ENCODE results near the gene SYT14. TPM values are rescaled to one million over a fixed set of nuclear protein-coding genes. Genes with fewer than 3 reads are reported as not detected.

SYT14 gene
- total and polyA plus RNA-seq, 7 donors: under 0.01 to 0.71 (median 0.22) TPM; not detected in 1

DNA sequence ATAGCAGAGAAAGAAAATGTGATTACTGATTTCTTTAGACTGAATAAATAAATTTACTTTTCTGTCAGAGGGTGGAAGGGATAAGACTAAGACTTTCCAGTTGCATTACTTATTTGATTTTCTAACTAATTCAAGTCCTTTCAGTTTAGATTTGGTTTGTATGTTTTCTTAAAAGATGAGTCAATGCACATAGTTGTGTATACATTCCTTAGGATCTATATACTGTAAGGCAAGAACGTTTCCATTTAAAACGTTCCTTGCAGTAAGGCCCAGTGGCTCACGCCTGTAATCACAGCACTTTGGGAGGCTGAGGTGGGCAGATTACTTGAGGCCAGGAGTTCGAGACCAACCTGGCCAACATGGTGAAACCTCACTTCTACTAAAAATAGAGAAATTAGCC, 280.0 kb downstream of the SYT14 start:
- Histone ChIP-seq H3K27ac (no peak overlapping the region), H3K4me3 (no peak overlapping the region), H3K4me1 (peaks cover 0 to 14% (median 12%) of the 10 kb centered on the region in 4 donors), H3K36me3 (no peaks in the 10 kb centered on the region), H3K27me3 (no peaks in the 10 kb centered on the region), H3K9me3 (no peaks in the 10 kb centered on the region)
- WGBS, 2 donors: 79 to 83% methylated on average over 4 of the region's 4 CpGs
- intact Hi-C loops (cut with DNase I): no loop called here
- no peak for DNase-seq
- TF ChIP-seq POLR2AphosphoS5 (IDR thresholded peaks at IDR 0.05) (no peak), EP300 (IDR thresholded peaks at IDR 0.05) (no peak), POLR2A (IDR thresholded peaks at IDR 0.05) (no peak)
- TF ChIP-seq, protein P1, sequence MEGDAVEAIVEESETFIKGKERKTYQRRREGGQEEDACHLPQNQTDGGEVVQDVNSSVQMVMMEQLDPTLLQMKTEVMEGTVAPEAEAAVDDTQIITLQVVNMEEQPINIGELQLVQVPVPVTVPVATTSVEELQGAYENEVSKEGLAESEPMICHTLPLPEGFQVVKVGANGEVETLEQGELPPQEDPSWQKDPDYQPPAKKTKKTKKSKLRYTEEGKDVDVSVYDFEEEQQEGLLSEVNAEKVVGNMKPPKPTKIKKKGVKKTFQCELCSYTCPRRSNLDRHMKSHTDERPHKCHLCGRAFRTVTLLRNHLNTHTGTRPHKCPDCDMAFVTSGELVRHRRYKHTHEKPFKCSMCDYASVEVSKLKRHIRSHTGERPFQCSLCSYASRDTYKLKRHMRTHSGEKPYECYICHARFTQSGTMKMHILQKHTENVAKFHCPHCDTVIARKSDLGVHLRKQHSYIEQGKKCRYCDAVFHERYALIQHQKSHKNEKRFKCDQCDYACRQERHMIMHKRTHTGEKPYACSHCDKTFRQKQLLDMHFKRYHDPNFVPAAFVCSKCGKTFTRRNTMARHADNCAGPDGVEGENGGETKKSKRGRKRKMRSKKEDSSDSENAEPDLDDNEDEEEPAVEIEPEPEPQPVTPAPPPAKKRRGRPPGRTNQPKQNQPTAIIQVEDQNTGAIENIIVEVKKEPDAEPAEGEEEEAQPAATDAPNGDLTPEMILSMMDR (IDR thresholded peaks at IDR 0.05): no peak

Other genes with a start within 250 kb of the SYT14 start
- 10 to 100 TPM in 1 of 4 donors, 1 to 10 TPM in 3; 2.0 to 10.0 (median 3.7) TPM for gene HSD11B1, start 233.4 kb upstream of the SYT14 start, total RNA-seq
- gene HSD11B1, start 233.4 kb upstream of the SYT14 start, polyA plus RNA-seq: 1 to 10 TPM in 2 of 3 donors, not detected in 1; 2.2 to 2.4 TPM
- gene TRAF3IP3, start 182.2 kb upstream of the SYT14 start, total RNA-seq: 1 to 10 TPM; 1.1 to 2.7 (median 1.4) TPM
- 10 to 100 TPM in 1 of 3 donors, 1 to 10 TPM in 2; 1.2 to 43.7 (median 1.8) TPM for gene TRAF3IP3, start 182.2 kb upstream of the SYT14 start, polyA plus RNA-seq
- 1 to 10 TPM in 1 of 4 donors, under 1 TPM in 3; 0.28 to 1.4 (median 0.60) TPM for gene C1orf74, start 153.7 kb upstream of the SYT14 start, total RNA-seq
- gene C1orf74, start 153.7 kb upstream of the SYT14 start, polyA plus RNA-seq: 1 to 10 TPM; 1.2 to 1.8 (median 1.4) TPM
- gene IRF6, start 132.1 kb upstream of the SYT14 start, total RNA-seq: 1 to 10 TPM in 1 of 4 donors, under 1 TPM in 3; 0.28 to 1.1 (median 0.37) TPM
- 10 to 100 TPM; 29.0 to 58.5 (median 51.1) TPM for gene IRF6, start 132.1 kb upstream of the SYT14 start, polyA plus RNA-seq
- gene UTP25, start 110.2 kb upstream of the SYT14 start, total RNA-seq: 1 to 10 TPM; 5.7 to 8.6 (median 6.9) TPM
- gene UTP25, start 110.2 kb upstream of the SYT14 start, polyA plus RNA-seq: 1 to 10 TPM; 1.2 to 3.7 (median 1.6) TPM